GM18907 (cell line): ENCODE measurements around the gene CIITA.
"Not testable (repeated sequence)": the region's sequence is repeated elsewhere in the genome, so short reads cannot be mapped to it uniquely, and the experiment has no call there.

ENCODE experiments used
- ATAC-seq: cut with Tn5 transposase; IDR thresholded peaks from one replicate; pipeline ENCODE4 v1.9.1; 2021; ENCODE audit warnings: mild to moderate bottlenecking, moderate library complexity; ENCODE audit not compliant: unreplicated experiment

CIITA gene, protein sequence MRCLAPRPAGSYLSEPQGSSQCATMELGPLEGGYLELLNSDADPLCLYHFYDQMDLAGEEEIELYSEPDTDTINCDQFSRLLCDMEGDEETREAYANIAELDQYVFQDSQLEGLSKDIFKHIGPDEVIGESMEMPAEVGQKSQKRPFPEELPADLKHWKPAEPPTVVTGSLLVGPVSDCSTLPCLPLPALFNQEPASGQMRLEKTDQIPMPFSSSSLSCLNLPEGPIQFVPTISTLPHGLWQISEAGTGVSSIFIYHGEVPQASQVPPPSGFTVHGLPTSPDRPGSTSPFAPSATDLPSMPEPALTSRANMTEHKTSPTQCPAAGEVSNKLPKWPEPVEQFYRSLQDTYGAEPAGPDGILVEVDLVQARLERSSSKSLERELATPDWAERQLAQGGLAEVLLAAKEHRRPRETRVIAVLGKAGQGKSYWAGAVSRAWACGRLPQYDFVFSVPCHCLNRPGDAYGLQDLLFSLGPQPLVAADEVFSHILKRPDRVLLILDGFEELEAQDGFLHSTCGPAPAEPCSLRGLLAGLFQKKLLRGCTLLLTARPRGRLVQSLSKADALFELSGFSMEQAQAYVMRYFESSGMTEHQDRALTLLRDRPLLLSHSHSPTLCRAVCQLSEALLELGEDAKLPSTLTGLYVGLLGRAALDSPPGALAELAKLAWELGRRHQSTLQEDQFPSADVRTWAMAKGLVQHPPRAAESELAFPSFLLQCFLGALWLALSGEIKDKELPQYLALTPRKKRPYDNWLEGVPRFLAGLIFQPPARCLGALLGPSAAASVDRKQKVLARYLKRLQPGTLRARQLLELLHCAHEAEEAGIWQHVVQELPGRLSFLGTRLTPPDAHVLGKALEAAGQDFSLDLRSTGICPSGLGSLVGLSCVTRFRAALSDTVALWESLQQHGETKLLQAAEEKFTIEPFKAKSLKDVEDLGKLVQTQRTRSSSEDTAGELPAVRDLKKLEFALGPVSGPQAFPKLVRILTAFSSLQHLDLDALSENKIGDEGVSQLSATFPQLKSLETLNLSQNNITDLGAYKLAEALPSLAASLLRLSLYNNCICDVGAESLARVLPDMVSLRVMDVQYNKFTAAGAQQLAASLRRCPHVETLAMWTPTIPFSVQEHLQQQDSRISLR

DNA sequence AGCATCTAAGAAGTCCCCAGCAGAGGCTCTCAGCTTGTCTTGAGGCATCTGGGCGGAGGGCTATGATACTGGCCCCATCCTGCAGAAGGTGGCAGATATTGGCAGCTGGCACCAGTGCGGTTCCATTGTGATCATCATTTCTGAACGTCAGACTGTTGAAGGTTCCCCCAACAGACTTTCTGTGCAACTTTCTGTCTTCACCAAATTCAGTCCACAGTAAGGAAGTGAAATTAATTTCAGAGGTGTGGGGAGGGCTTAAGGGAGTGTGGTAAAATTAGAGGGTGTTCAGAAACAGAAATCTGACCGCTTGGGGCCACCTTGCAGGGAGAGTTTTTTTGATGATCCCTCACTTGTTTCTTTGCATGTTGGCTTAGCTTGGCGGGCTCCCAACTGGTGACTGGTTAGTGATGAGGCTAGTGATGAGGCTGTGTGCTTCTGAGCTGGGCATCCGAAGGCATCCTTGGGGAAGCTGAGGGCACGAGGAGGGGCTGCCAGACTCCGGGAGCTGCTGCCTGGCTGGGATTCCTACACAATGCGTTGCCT, at the start of gene CIITA:
Gene CIITA, plus strand, starts transcription at position 404 of the 543 bp plus-strand sequence. Its CDS starts 129 bp downstream, at position 533.
- peak; percentile 57 for ATAC-seq

DNA sequence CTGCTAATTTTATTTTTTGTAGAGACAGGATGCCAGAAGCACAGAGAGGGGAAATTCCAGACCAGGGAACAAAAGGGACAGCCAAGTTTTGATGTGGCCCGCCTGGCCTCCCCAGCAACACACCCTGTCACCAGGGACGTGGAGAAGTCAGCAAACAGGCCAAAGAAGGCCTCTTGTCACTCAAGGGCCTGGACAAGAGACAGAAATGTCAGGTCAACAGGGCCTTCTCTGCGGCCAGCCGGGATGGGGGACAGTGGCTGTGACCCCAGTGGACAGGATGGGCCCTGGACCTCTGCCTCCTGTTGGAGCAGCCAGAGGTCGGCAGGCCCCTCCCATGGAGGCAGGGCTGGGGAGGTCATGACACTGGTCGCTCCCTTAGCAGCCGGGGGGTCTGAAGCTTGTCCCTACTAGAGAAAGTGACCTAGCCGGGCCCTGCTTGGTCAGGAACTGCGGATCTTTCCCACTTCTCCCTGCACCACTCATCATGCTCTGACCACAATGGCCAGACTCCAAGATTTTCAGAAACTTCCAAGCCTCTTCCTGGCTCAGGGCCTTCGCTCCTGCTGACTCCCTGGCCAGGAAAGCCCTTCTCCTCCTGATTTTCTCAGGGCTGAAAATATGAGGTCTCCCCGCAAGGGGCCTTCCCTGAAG, 49.2 kb upstream of the CIITA start:
- no peak for ATAC-seq

DNA sequence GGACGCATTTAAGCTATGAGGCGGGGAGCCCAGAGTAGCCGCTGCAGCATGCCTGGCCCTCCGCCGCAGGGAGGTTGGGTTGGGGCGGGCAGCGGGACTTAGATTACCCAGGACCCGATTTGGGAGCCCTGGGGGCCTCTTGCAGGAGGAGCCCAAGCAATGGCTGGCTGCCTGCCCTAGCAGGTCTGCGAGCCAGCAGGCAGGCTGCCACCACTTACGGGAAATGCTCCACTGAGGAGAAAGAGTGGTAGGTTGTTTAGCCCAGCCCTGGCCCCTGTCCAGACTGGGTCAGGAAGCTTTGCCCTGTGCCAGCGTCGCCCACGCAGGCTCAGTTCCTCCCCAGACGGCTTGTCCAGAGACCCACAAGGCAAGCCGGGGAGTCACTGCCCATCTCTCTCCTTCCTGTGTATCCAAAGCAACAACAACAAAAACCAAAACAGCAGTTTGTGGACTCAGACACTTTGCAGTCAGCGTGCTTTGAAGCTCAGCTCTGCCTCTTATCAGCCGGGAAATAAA, 48.1 kb upstream of the CIITA start:
- ATAC-seq: no peak

DNA sequence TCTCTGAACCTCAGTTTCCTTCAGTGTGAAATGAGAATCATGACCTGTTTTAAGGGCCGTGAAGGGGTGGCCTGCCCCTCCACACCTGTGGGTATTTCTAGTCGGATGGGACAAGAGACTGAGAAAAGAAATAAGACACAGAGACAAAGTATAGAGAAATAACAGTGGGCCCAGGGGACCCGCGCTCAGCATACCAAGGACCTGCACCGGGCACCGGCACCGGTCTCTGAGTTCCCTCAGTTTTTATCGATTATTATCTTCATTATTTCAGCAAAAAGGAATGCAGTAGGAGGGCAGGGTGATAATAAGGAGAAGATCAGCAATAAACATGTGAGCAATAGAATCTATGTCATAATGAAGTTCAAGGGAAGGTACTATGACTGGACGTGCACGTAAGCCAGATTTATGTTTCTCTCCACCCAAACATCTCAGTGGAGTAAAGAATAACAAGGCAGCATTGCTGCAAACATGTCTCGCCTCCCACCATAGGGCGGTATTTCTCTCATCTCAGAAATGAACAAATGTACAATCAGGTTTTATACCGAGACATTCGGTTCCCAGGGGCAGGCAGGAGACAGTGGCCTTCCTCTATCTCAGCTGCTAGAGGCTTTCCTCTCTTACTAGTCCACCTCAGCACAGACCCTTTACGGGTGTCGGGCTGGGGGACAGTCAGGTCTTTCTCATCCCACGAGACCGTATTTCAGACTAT, 47.5 kb upstream of the CIITA start:
- not testable (repeated sequence) for ATAC-seq

DNA sequence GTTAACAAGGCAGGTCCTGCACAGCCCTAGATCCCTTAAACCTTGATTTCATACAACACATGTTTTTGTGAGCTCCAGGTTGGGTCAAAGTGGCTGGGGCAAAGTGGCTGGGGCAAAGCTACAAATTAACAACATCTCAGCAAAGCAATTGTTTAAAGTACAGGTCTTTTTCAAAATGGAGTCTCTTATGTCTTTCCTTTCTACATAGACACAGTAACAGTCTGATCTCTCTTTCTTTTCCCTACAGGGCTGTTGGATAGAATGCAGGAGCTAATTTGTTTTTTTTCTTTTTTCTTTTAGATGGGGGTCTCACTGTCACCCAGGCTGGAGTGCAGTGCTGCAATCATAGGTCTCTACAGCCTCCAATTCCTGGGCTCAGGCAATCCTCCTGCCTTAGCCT, 46.8 kb upstream of the CIITA start:
- ATAC-seq: not testable (repeated sequence)

DNA sequence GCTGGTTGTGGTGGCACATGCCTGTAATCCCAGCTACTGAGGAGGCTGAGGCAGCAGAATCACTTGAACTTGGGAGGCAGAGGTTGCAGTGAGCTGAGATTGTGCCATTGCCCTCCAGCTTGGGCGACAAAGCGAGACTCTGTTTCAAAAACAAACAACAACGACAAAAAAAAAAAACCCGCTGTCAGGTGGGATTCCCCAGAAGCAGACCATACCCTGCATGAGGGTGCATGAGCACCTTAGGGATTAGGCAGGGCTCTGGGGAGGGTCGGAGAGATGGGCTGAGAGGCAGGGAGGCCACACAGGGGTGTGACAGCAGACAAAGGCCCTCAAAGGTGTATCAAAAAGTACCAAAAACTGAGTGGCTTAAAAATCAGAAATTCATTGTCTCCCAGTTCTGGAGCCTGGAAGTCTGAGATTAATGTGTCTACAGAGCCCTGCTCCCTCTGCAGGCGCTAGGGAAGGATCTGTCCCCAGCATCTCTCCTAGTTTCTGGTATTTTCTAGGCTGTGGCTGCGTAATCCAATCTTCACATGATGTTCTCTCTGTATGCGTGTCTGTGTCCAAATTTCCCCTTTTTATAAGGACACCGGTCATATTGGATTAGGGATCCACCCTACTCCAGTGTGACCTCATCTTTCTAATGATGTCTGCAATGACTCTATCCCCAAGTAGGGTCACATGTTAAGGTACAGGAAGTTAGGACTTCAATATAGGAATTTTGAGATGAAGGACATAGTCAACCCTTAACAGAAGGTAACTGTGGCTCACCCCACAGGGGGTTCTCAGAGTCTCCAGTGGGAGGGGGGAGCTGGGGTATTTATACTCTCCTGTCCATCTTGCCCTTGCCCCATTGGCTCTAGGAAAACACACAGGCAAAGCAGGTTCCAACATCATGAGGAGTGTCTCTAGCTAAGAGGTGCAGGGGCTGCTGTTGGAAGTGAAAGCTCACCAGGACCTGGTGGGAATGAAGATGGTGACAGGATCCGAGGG, 44.8 kb upstream of the CIITA start:
- no peak for ATAC-seq

DNA sequence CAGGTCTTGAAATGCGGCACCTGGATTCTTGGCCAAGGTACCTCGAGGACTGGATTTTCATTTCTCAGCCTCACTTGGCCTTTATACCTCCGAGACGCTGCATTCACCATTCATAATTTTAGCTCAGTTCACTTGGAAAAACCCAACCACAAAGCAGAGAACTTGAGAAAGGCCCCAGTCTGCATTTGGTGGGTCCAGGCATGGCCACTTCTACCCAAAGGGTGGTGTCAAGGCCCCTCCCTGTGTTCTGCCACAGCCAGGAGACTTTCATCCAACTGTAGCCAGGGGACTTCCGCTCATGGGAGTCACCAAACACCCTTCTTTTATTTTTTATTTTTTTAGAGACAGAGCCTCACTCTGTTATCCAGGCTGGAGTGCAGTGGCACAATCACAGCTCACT, 43.7 kb upstream of the CIITA start:
- no peak for ATAC-seq

DNA sequence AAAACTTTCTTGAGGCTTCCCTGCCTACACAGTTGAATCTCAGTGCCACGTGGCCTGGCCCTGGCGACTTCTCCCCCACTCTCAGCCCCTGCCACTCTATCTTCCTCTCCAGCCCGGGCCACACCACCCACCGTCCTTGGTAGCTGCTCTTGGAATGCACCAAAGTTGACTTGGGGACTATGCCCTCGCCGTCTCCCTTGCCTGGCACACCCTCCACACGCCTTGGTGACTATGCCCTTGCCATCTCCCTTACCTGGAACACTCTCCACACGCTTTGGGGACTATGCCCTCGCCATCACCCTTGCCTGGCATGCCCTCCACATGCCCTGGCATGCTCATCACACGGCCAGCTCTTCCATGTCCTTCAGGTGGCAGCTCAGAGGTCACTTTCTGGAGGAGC, 42.9 kb upstream of the CIITA start:
- no peak for ATAC-seq

DNA sequence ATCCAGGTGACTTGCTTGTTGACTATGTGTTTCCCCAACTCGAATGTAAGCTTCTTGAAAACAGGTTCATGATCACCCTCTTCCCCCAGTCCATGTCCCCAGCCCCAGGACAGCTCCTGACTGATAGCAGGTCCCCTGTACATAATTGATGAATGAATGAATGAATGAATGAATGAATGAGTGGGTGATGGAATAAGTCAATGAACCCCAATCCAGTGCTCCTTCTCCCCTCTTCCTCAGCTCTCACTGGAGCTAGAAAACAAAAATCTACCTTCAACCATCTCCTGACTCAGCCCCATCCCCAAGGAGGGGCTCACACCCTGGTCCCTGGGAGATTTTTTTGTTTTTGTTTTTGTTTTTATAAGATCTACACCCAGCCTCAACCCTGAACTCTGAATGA, 42.2 kb upstream of the CIITA start:
- ATAC-seq: no peak

DNA sequence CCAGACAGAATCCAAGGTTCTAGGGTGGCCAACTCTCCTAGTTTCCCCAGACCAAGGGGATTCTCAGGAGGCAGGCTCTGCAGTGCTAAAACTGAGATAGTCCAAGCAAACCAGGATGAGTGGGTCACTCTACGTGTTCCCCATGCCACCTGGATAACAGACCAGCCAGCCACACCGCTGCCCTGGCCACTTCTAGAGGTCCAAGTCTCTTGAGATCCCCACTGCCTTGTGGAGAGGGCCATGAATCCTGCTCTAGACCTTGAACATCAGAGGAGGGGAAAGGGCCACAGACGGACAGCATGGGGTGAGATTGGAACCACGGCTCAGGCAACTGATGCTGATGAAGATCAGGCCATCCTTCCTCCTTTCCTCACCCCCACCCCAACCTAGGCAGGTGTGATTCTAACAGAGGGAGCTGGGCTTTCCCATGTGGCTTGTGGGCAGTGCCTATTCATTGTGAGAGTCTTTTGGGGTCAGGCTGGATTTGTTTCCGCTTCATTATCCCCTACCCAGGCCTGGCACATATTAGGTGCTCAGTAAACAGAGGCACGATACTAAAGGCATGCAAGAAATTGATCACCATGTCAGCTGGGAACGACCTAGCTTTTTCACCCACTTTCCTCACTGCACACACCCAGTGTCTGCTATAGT, 41.6 kb upstream of the CIITA start:
- peak; percentile 67 for ATAC-seq

DNA sequence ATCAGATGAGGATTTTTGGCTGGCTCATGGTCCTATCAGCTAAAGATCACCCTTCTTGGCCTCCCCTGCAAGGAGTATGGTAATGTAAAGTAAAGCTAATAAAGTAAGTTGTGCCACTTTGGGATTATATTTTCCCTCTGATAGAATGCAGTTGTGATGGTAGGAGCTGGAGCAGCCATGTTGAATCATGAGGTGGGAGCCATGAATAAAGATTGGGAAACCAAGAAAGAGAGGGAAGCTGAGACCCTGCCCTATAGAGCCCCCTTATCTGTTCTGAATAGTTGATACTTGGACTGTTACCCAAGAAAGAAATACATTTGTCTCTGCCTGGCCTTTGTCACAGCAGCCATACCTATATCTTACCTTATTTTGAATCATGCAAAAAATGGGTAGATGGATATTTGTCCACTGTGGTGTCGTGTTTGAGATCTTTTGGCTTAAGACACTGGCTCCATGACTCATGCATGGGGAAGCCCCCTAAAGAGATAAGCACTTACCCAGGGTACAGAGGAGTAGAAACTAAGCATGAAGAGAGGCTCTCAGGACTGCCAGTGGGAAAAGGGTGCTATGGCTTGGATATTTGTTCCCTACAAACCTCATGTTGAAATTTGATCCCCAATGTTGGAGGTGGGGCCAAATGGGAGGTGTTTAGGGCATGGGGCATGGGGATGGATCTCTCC, 40.7 kb upstream of the CIITA start:
- ATAC-seq: no peak

DNA sequence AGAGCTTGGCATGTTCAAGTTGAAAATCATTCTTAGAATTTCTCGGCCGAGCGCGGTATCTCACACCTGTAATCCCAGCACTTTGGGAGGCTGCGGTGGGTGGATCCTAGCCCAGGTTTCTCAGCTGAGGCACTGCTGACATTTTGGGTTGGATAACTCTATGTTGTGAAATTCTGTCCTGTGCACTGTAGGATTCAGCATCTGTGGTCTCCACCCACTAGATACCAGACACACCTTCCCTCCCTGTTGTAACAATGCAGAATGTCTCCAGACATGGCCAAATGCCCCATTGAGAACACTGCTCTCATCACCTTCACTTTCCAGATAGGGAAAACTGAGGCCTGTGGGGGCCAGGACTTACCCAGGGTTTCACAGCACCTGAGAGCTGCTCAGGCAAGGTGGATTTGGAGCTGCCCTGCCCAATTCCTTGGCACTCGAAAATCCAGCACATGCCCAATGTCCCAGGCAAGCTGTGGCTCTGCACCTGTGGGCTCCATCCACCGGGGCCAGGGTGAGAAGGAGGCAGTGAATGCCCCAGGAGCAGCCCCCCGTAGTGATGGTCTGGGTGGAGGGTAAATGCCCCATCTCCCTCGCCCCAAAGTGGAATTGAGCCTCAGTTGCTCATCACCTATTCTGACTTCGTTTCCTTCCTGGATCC, 38.3 kb upstream of the CIITA start:
- ATAC-seq: no peak

DNA sequence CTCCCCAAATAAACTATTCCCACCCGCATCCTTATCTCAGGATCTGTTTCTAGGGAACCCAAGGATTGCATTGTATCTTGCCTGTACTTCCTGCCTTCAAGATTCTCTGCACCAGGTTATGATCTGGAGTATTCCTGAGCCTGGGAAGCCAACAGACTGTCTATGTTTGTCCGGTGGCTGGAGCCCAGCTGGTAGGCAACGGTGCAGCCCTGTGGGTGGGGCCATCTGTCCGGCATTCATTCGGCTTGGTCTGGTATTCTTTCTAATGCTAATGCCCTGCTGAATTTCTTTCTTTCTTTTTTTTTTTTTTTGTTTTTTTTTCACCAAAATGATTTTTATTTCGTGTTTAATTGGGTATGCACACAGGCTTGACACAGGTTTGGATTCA, 37.7 kb upstream of the CIITA start:
- no peak for ATAC-seq

DNA sequence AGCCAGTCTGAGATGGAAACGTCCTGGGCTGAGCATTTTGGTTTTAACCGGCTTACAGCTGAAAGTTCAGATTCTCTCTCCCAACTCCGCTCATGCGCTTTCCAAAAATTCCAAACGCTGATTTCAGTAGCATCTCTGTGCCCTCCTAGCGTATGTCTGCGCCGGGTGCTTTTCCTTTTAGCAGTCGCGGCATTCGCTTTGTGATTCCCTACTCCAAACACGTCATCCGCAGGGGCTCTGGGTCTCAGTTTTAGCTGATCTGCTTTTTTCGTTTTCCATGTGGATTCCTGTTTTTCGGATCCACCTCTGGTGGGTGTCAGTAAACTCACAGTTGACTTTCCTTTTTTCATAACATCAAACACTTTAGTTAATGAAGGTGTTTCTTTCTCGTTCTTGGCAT, 36.3 kb upstream of the CIITA start:
- ATAC-seq: no peak

DNA sequence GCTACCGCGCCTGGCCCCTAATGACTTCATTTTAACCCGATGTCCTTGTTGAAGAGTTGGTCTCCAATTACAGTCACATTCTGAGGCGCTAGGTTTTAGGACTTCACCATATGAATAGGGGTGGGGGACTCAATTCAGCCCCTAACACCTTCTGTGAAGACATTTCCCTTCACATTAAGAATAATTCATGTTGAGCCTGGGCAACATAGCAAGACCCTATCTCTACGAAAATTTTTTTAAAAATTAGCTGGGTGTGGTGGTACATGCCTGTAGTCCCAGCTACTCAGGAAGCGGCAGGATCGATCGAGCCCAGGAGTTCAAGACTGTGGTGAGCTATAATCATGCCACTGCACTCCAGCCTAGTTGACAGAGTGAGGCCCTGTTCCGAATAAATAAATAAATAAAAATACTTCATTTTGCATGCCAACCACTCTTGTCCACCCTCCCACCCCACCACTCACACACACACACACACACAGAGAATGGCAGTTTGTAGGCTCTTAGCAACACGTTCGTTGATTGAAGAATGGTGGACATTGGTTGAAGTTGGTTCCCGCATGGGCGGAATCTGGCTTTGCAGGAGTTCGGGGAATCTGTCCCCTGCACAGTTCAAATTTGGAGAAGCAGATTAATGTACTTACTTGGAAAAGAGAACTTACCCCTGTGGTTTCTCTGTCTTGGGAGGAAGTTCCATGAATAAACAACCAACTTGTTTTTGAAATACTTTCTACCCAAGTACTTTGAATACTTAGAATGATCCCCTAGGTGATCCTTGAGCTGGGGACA, 30.6 kb upstream of the CIITA start:
- no peak for ATAC-seq

DNA sequence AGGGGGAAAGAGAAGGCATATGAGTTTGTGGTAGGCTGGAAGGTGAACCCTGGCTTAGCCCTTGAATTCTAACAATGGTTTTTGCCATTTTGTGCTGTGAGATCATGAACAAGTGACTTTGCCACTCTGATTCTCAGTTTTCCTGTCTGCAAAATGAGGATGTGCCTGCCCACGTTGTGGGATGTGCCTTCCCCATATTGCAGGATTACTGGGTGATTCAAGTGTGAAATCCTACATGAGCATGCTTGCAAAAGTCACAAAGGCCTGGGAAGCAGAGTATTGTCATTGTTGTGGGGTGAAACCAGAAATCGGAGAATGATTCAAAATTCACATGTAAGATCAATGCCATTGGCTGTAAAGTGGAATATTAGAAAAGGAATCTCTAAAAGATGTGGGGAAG, 29.8 kb upstream of the CIITA start:
- no peak for ATAC-seq
